ENCODE measurements around the gene GZMA. TPM values are rescaled to one million over a fixed set of nuclear protein-coding genes. Genes with fewer than 3 reads are reported as not detected.
"Not testable (repeated sequence)": the region's sequence is repeated elsewhere in the genome, so short reads cannot be mapped to it uniquely, and the experiment has no call there.

GZMA gene
- total and polyA plus RNA-seq, 2 donors (not counting 3 experiments of a cell fraction or from before 2014, with no cell fraction given): not detected

DNA sequence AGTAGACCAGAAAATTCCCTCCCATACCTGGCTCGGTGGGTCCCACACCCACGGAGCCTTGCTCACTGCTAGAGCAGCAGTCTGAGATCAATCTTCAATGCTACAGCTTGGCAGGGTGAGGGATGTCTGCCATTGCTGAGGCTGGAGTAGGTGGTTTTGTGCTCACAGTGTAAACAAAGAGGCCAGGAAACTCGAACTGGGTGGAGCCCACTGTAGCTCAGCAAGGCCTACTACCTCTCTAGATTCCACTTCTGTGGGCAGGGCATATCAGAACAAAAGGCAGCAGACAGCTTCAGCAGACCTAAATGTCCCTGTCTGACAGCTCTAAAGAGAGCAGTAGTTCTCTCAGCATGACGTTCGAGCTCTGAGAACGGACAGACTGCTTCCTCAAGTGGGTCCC, 5.6 kb upstream of the GZMA start:
- intact Hi-C loops (cut with micrococcal nuclease): no loop called here
- H3K9me3 ChIP-seq (replicated peaks; ENCODE audit: control insufficient read depth, insufficient read depth, low read length): no peaks in the 10 kb centered on the region
- H3K27me3 ChIP-seq (ENCODE audit: control insufficient read depth in 2 of 2, insufficient read depth in 2 of 2, low read length in 2 of 2): peaks cover 0 to 2% of the 10 kb centered on the region in 2 experiments
- FAIRE-seq: no peak
- no TSS peak for BruUV-seq (replicated peaks)
- no peak overlapping the region for H2AFZ ChIP-seq (ENCODE audit: low read depth, low read length)
- H3K27ac ChIP-seq (ENCODE audit: insufficient read depth, low read depth, low read length): no peak overlapping the region
- POLR2A ChIA-PET: no interaction called here
- no peak overlapping the region for H3K4me3 ChIP-seq (replicated peaks in 1 of 3; ENCODE audit: insufficient read depth in 1 of 3, low read depth in 1 of 3, low read length in 3 of 3)
- TF ChIP-seq CTCF (IDR thresholded peaks at IDR 0.05; ENCODE audit: extremely low read depth in 1 of 2, insufficient read depth in 1 of 2, low read depth in 1 of 2, low read length in 2 of 2) (no peak), EZH2 (IDR thresholded peaks at IDR 0.05; ENCODE audit: borderline replicate concordance, low read depth, low read length, severe bottlenecking) (no peak), GATA2 (IDR thresholded peaks at IDR 0.05; ENCODE audit: insufficient read depth, insufficient read length, low read depth, low read length) (no peak), POLR2AphosphoS5 (IDR thresholded peaks at IDR 0.05; ENCODE audit: insufficient read depth, low read depth, low read length) (no peak), JUN (IDR thresholded peaks at IDR 0.05; ENCODE audit: borderline replicate concordance, insufficient read depth, insufficient read length, low read depth) (no peak), POLR2A (IDR thresholded peaks at IDR 0.05; ENCODE audit: low read depth, low read length) (no peak), FOS (IDR thresholded peaks at IDR 0.05; ENCODE audit: borderline replicate concordance, insufficient read depth, low read length) (no peak), MYC (IDR thresholded peaks at IDR 0.05; ENCODE audit: low read depth, low read length) (no peak)
- TF ChIP-seq, protein P1, sequence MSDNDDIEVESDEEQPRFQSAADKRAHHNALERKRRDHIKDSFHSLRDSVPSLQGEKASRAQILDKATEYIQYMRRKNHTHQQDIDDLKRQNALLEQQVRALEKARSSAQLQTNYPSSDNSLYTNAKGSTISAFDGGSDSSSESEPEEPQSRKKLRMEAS (IDR thresholded peaks at IDR 0.05; ENCODE audit: insufficient read depth, insufficient read length): no peak
- no peaks in the 10 kb centered on the region for H3K9me1 ChIP-seq (replicated peaks; ENCODE audit: control insufficient read depth, extremely low read depth, insufficient read depth, low read length)
- H3K4me1 ChIP-seq (ENCODE audit: control insufficient read depth, extremely low read depth, insufficient read depth, low read length): no peaks in the 10 kb centered on the region
- CTCF ChIA-PET: no interaction called here
- H3K79me2 ChIP-seq (ENCODE audit: control insufficient read depth, insufficient read depth, low read length): no peaks in the 10 kb centered on the region
- no peak overlapping the region for H3K9ac ChIP-seq (replicated peaks; ENCODE audit: extremely low read depth, insufficient read depth, low read length)
- DNase-seq (ENCODE audit: low read depth, low spot score): no peak
- no peaks in the 10 kb centered on the region for H3K36me3 ChIP-seq (ENCODE audit: control insufficient read depth in 2 of 2, extremely low read depth in 1 of 2, insufficient read depth in 2 of 2, low read length in 2 of 2)
- dilution Hi-C loops (cut with MboI; ENCODE audit: extremely low pct_ligation_motif_present, low sequenced_read_pairs): no loop called here
- H4K20me1 ChIP-seq (replicated peaks; ENCODE audit: control insufficient read depth, extremely low read depth, insufficient read depth, low read length): no peaks in the 10 kb centered on the region
- no peak overlapping the region for H3K4me2 ChIP-seq (ENCODE audit: insufficient read depth, low read length)

DNA sequence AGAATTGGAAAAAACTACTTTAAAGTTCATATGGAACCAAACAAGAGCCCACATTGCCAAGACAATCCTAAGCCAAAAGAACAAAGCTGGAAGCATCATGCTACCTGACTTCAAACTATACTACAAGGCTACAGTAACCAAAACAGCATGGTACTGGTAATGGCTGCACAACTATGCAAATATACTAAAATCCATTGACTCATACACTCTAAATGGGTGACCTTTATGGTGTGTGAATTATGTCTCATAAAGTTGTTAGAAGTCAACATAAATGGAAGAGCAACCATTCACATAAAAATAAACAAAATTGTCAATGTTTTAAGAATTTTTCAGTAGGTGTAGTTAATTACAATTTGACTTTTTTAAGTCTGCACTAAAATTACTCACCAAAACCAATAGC, 1.3 kb upstream of the GZMA start:
- CTCF ChIA-PET; H3K9me3 ChIP-seq (replicated peaks; ENCODE audit: control insufficient read depth, insufficient read depth, low read length); intact Hi-C loops (cut with micrococcal nuclease); H3K9ac ChIP-seq (replicated peaks; ENCODE audit: extremely low read depth, insufficient read depth, low read length); H3K4me3 ChIP-seq (replicated peaks in 1 of 3; ENCODE audit: insufficient read depth in 1 of 3, low read depth in 1 of 3, low read length in 3 of 3); FAIRE-seq; POLR2A ChIA-PET; H4K20me1 ChIP-seq (replicated peaks; ENCODE audit: control insufficient read depth, extremely low read depth, insufficient read depth, low read length); H3K4me1 ChIP-seq (ENCODE audit: control insufficient read depth, extremely low read depth, insufficient read depth, low read length); H3K36me3 ChIP-seq (ENCODE audit: control insufficient read depth in 2 of 2, extremely low read depth in 1 of 2, insufficient read depth in 2 of 2, low read length in 2 of 2); BruUV-seq (replicated peaks); DNase-seq (ENCODE audit: low read depth, low spot score); H3K9me1 ChIP-seq (replicated peaks; ENCODE audit: control insufficient read depth, extremely low read depth, insufficient read depth, low read length); dilution Hi-C loops (cut with MboI; ENCODE audit: extremely low pct_ligation_motif_present, low sequenced_read_pairs); H3K27ac ChIP-seq (ENCODE audit: insufficient read depth, low read depth, low read length); H3K4me2 ChIP-seq (ENCODE audit: insufficient read depth, low read length); H3K27me3 ChIP-seq (ENCODE audit: control insufficient read depth in 2 of 2, insufficient read depth in 2 of 2, low read length in 2 of 2); H2AFZ ChIP-seq (ENCODE audit: low read depth, low read length); H3K79me2 ChIP-seq (ENCODE audit: control insufficient read depth, insufficient read depth, low read length): not testable (repeated sequence)
